Measurements from ENCODE around the gene TMEM59.
A peak's percentile ranks its signal among the peaks of the same experiment; 100 is the strongest.
"Not testable (repeated sequence)": the region's sequence is repeated elsewhere in the genome, so short reads cannot be mapped to it uniquely, and the experiment has no call there.

The TMEM59 gene

DNA sequence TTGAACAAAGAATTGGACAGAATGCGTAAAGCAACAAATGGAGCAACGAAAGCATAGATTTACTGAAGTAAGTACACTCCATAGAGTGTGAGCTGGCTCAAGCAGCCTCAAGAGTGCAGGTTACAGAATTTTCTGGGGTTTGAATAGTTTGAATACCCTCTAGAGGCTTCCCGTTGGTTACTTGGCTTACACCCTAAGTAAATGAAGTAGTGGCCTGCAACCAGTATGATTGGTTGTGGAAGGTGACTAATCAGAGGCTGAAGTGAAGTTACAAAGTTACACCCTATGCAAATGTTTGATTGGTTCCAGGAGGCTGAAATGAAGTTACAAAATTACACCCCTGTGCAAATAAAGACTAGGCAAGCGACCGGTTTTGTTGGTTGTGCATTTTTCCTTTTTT is 11.3 kb upstream of the TMEM59 start:
- H3K4me3 ChIP-seq (ENCODE audit: low read length), result no peak overlapping the region
- no peak for DNase-seq (ENCODE audit: low read depth, low spot score)

DNA sequence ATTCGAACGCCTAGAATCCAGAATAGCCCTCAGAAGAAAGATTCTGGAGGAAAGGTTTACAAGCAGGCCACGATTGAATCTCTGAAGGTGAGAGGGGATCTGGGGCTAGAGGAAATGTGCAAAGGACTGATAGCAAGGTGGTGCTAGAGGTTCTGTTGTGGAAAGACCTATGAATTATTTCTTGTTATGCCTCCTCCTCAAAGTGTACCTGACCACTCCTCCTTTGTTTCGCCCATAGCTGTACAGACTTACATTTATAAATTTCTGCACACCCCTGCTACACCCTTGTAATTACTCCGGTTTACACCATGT is 1.4 kb upstream of the TMEM59 start:
- H3K4me3 ChIP-seq (ENCODE audit: low read length), result peak overlapping the region; percentile 98
- peak; percentile 10 for DNase-seq (ENCODE audit: low read depth, low spot score)

- DNase-seq (ENCODE audit: low read depth, low spot score), result peak; percentile 15
- H3K4me3 ChIP-seq (ENCODE audit: low read length), result peak overlapping the region; percentile 98
Observed at GRCh38 chr1:54053745-54054437, 887 bp upstream of the TMEM59 start.

DNA sequence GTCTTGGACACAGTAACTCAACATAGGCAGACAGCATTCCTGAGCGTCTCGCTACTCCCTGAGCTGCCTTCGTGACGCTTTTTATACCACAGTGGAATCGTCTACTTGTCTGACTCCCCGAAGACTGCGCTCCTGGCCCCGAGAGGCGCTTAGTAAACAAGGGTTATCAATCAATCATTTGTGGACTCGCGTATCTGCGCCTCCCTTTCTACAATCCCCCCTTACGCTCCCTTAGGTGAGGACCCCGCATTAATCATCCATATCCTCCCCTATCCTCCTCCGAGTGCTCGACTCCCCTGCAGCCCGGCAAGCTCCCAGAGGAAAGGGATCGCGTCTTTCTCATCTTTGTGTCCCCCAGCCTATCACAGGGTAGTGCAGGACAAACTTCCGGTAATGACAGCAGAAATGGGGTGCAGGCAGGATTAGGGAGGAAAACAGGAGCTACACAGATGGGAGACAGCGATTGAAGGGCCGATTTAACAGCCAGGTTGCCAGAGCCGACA is 522 bp downstream of the TMEM59 start:
- DNase-seq (ENCODE audit: low read depth, low spot score), result peak; percentile 18

GRCh38 chr1:54051933-54052430 is 1.0 kb downstream of the TMEM59 start:
- no peak for DNase-seq (ENCODE audit: low read depth, low spot score)
- peak overlapping the region; percentile 98 for H3K4me3 ChIP-seq (ENCODE audit: low read length)

More for the DNA sequence above, 522 bp downstream of the TMEM59 start:
- peak overlapping the region; percentile 98 for H3K4me3 ChIP-seq (ENCODE audit: low read length)

GRCh38 chr1:54050435-54050834 is 2.6 kb downstream of the TMEM59 start:
- not testable (repeated sequence) for DNase-seq (ENCODE audit: low read depth, low spot score); H3K4me3 ChIP-seq (ENCODE audit: low read length)

- H3K4me3 ChIP-seq (ENCODE audit: low read length), result no peak overlapping the region
- no peak for DNase-seq (ENCODE audit: low read depth, low spot score)
Observed at GRCh38 chr1:54047384-54048305, 5.4 kb downstream of the TMEM59 start.

DNA sequence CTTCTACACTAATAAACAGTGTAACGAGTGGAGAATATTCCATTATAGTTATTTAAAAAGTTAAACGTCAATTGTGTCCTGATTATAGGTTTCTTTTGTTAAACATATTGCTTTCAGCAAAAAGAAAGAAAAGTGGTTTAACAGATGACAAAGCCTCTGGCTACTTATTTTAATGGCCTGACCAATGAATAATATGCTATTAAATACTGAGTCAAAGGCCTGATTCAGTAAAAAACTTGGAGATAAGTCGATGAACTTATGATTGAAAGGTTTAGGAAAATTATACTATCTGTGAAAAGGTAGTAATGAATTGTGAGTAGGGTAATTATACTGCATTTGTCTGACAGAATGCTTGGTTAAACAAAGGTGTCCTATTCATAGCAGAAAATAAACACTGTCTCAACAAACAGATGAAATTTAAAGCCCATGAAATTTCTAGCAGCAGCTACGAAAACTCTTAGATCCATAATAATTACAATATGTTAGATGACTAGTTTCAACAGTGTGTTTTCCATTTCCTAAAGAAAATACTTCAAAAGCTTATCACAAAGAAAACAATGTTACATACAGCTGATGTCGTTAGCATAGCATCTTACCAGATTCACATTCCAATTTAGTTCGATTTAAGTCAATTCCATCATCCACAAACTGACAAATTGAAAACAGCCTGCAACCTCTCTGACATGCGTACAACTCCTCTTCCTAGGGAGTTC is 6.2 kb downstream of the TMEM59 start:
- H3K4me3 ChIP-seq (ENCODE audit: low read length), result no peak overlapping the region
- no peak for DNase-seq (ENCODE audit: low read depth, low spot score)

GRCh38 chr1:54045496-54045895 is 7.5 kb downstream of the TMEM59 start:
- DNase-seq (ENCODE audit: low read depth, low spot score), result no peak
- no peak overlapping the region for H3K4me3 ChIP-seq (ENCODE audit: low read length)

DNA sequence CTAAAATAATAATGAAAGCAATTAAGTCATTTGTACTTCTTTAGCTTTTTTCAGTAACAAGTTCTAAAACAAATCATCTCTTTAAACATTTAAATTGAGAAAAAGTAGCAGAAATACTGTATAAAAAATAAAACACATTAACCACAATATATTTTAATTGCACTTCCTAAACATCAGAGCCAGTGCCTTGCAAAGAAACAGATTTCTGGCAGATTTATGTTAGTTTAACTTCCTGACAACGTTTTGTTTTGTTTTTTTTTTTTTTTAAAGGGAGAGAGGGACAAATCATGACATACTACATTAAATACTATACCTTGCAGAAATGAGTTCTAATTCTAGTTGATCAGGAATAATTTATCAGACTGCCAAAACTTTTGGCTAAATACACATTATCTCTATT is 11.2 kb downstream of the TMEM59 start:
- DNase-seq (ENCODE audit: low read depth, low spot score), result no peak
- H3K4me3 ChIP-seq (ENCODE audit: low read length), result no peak overlapping the region

GRCh38 chr1:54037476-54037875 is 15.5 kb downstream of the TMEM59 start:
- DNase-seq (ENCODE audit: low read depth, low spot score), result no peak
- H3K4me3 ChIP-seq (ENCODE audit: low read length), result no peak overlapping the region

DNA sequence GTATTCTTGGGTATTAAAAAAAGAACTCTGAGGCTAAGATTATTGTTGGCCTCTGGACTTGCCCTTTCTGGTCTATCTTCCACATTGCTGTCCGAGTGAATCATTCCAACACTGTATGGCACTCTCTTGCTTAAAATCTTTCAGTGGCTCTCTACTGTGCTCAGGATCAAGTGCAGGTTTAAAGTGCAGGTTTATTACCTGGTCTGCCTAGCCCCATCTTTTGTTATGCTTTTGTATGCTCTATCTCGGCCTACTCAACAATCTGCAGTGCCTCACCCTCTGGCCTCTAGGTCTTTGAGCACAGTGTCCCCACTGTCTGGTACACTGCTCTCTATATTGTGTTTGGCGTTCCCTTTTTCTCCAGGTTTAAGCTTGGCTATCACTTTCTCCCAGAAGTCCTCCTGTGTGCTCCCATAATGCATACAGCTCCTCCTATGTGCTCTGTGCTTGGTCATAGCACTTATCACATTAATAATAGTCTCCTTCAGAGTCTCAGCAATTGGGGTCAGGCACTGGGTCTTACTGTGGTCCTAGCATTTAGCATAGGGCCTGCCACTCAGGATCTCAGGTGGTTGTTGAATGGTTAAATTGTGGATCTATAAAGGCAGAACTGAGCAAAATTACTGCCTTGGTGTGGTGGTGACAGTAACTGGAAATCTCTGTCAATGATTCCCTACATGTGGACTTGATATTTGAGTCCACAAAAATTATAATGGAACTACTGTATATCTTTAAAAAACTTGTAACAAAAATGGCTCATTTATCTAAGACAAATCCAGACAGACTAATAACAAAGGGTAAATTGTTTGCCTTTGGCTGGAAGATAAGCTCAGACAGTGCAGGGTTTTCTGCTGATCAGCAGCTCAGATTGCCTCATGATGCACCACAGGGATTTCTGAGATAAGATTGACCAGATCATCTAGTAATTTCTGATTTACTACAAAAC is 24.4 kb downstream of the TMEM59 start:
- H3K4me3 ChIP-seq (ENCODE audit: low read length), result no peak overlapping the region
- DNase-seq (ENCODE audit: low read depth, low spot score), result no peak

- no peak overlapping the region for H3K4me3 ChIP-seq (ENCODE audit: low read length)
- DNase-seq (ENCODE audit: low read depth, low spot score), result no peak
Observed at GRCh38 chr1:54027848-54028247, 25.2 kb downstream of the TMEM59 start.

DNA sequence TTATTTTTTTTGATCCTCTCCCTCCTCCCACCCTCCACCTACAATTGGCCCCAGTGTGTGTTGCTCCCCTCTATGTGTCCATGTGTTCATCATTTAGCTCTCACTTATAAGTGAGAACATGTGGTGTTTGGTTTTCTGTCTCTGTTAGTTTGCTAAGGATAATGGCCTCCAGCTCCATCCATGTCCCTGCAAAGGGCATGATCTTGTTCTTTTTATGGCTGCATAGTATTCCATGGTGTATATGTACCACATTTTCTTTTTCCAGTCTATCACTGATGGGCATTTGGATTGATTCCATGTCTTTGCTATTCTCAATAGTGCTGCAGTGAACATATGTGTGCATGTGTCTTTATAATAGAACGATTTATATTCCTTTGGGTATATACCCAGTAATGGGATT is 28.2 kb downstream of the TMEM59 start:
- not testable (repeated sequence) for DNase-seq (ENCODE audit: low read depth, low spot score); H3K4me3 ChIP-seq (ENCODE audit: low read length)

- H3K4me3 ChIP-seq (ENCODE audit: low read length), result no peak overlapping the region
- DNase-seq (ENCODE audit: low read depth, low spot score), result no peak
Observed at GRCh38 chr1:54024358-54024757, 28.6 kb downstream of the TMEM59 start.

- not testable (repeated sequence) for DNase-seq (ENCODE audit: low read depth, low spot score); H3K4me3 ChIP-seq (ENCODE audit: low read length)
Observed at GRCh38 chr1:54019562-54020176, 33.3 kb downstream of the TMEM59 start.

- no peak overlapping the region for H3K4me3 ChIP-seq (ENCODE audit: low read length)
- no peak for DNase-seq (ENCODE audit: low read depth, low spot score)
Observed at GRCh38 chr1:54018635-54019034, 34.4 kb downstream of the TMEM59 start.

- no peak within 1 kb of the TSS for H3K4me3 ChIP-seq (ENCODE audit: low read length)
- no peak for DNase-seq (ENCODE audit: low read depth, low spot score)
Observed at GRCh38 chr1:54017979-54018378, 35.0 kb downstream of the TMEM59 start, which contains the start of gene LDLRAD1. Gene LDLRAD1, minus strand, starts transcription at chr1:54018186. Its CDS starts 74 bp downstream, at chr1:54018112.

All from Jurkat, Clone E6-1 (cell line).